Endodermal cell (in vitro differentiated cells): ENCODE results near the gene SPATA2L. TPM values are rescaled to one million over a fixed set of nuclear protein-coding genes. Genes with fewer than 3 reads are reported as not detected.

ENCODE experiments used
- DNase-seq: peaks from one replicate; pipeline ENCODE4 v3.0.0-alpha.2; 2017
- H3K27ac ChIP-seq: 2 replicates; pipeline ENCODE4 v1.5.1; 2013; ENCODE audit warnings: mild to moderate bottlenecking, low read depth, low read length, moderate library complexity
- H3K27me3 ChIP-seq: 2 replicates; pipeline ENCODE4 v1.6.1; 2013; ENCODE audit warnings: mild to moderate bottlenecking, low read length, moderate library complexity; ENCODE audit not compliant: insufficient read depth, control insufficient read depth, poor library complexity, severe bottlenecking
- H3K36me3 ChIP-seq: 2 replicates; pipeline ENCODE4 v1.7.0; 2013; ENCODE audit warnings: mild to moderate bottlenecking, low read length, moderate library complexity; ENCODE audit not compliant: control insufficient read depth, insufficient read depth
- H3K4me1 ChIP-seq: one replicate; pipeline ENCODE4 v1.7.0; 2013; ENCODE audit warnings: low read length; ENCODE audit not compliant: control insufficient read depth, insufficient read depth
- H3K4me3 ChIP-seq: 2 replicates; pipeline ENCODE4 v1.5.1; 2013; ENCODE audit warnings: mild to moderate bottlenecking, low read length, moderate library complexity
- H3K9ac ChIP-seq: 2 replicates; pipeline ENCODE4 v1.6.1; 2013; ENCODE audit warnings: mild to moderate bottlenecking, low read length, moderate library complexity; ENCODE audit not compliant: poor library complexity, severe bottlenecking; ENCODE audit errors: extremely low read depth
- H3K9me3 ChIP-seq: 2 replicates; pipeline ENCODE4 v1.6.1; 2013; ENCODE audit warnings: mild to moderate bottlenecking, low read length, moderate library complexity; ENCODE audit not compliant: control insufficient read depth
- H3K27ac Mint-ChIP-seq: 2 replicates; pipeline ENCODE4 v1.8.0; 2020; ENCODE audit warnings: mixed read lengths
- H3K27me3 Mint-ChIP-seq: 2 replicates; pipeline ENCODE4 v1.8.0; 2021; ENCODE audit warnings: mild to moderate bottlenecking, mixed read lengths; ENCODE audit not compliant: insufficient read depth
- H3K36me3 Mint-ChIP-seq: 2 replicates; pipeline ENCODE4 v1.8.0; 2020; ENCODE audit warnings: low read depth, mixed read lengths
- H3K4me1 Mint-ChIP-seq: 2 replicates; pipeline ENCODE4 v1.8.0; 2020; ENCODE audit warnings: mixed read lengths
- H3K4me3 Mint-ChIP-seq: 2 replicates; pipeline ENCODE4 v1.8.0; 2020; ENCODE audit warnings: mild to moderate bottlenecking, moderate library complexity, mixed read lengths
- H3K9me3 Mint-ChIP-seq: 2 replicates; pipeline ENCODE4 v1.8.0; 2020; ENCODE audit warnings: mild to moderate bottlenecking, mixed read lengths
- WGBS, 2 experiments: methylation state at CpG; one replicate each; pipeline versions ENCODE4 v1.1.5 to v1.1.7; 2013; ENCODE audit warnings: missing lambda C conversion rate in 2 of 2, mixed read lengths in 1 of 2; ENCODE audit not compliant: insufficient coverage in 1 of 2, insufficient read length in 1 of 2; 5-methylcytosine and 5-hydroxymethylcytosine counted together
- total RNA-seq, 2 donors: library from RNA; stranded (reverse); fragmentation: NEBNext Ultra II Directional in 1 of 2; extraction: Animal tissue kit (Norgen Biotek cat#: 25700) in 1 of 2; gene quantifications; 2 replicates in 1 of 2; 3 replicates in 1 of 2; pipeline ENCODE4 v1.2.1, GENCODE V29; 2021
- TF ChIP-seq, protein P1 (sequence below): fragments of 200-600 bp; sonication (generic); conservative IDR thresholded peaks from 2 replicates; pipeline ENCODE4 v1.5.0; 2021; ENCODE audit warnings: antibody characterized with exemption, mild to moderate bottlenecking

SPATA2L gene
- total RNA-seq, 2 donors from 2014 or later = 22.9 to 28.8 TPM

GRCh38 chr16:89646906-89647305 lies 54.6 kb downstream of the SPATA2L start:
- DNase-seq = no peak
- Mint-ChIP-seq H3K36me3 (peaks cover 42% of the 10 kb centered on the region), H3K4me3 (no peak overlapping the region), H3K4me1 (peaks cover 8% of the 10 kb centered on the region), H3K27me3 (no peaks in the 10 kb centered on the region), H3K27ac (no peak overlapping the region), H3K9me3 (no peaks in the 10 kb centered on the region)
- H3K27me3 ChIP-seq = no peaks in the 10 kb centered on the region
- H3K4me3 ChIP-seq = no peak overlapping the region
- H3K4me1 ChIP-seq = peaks cover 5% of the 10 kb centered on the region
- no peaks in the 10 kb centered on the region for H3K9me3 ChIP-seq
- 89 to 95% methylated on average over 8 to 12 of the region's 12 CpGs for WGBS, 2 experiments
- no peak overlapping the region for H3K27ac ChIP-seq
- H3K9ac ChIP-seq = no peak overlapping the region
- peaks cover 42% of the 10 kb centered on the region for H3K36me3 ChIP-seq
- TF ChIP-seq, protein P1, sequence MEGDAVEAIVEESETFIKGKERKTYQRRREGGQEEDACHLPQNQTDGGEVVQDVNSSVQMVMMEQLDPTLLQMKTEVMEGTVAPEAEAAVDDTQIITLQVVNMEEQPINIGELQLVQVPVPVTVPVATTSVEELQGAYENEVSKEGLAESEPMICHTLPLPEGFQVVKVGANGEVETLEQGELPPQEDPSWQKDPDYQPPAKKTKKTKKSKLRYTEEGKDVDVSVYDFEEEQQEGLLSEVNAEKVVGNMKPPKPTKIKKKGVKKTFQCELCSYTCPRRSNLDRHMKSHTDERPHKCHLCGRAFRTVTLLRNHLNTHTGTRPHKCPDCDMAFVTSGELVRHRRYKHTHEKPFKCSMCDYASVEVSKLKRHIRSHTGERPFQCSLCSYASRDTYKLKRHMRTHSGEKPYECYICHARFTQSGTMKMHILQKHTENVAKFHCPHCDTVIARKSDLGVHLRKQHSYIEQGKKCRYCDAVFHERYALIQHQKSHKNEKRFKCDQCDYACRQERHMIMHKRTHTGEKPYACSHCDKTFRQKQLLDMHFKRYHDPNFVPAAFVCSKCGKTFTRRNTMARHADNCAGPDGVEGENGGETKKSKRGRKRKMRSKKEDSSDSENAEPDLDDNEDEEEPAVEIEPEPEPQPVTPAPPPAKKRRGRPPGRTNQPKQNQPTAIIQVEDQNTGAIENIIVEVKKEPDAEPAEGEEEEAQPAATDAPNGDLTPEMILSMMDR = no peak

Other genes with a start within 250 kb of the SPATA2L start
- 100 to 1,000 TPM; 118 to 159 TPM for gene ANKRD11, start 211.1 kb downstream of the SPATA2L start, total RNA-seq
- 100 to 1,000 TPM; 153 to 156 TPM for gene SPG7, start 193.3 kb downstream of the SPATA2L start, total RNA-seq
- 1,000 to 10,000 TPM; 1,911 to 2,019 TPM for gene RPL13, start 141.0 kb downstream of the SPATA2L start, total RNA-seq
- gene CPNE7, start 125.9 kb downstream of the SPATA2L start, total RNA-seq = 1 to 10 TPM; 1.5 to 2.1 TPM
- gene DPEP1, start 88.1 kb downstream of the SPATA2L start, total RNA-seq = 1 to 10 TPM in 1 of 2 donors, under 1 TPM in 1; 0.88 to 3.2 TPM
- gene CHMP1A, start 44.0 kb downstream of the SPATA2L start, total RNA-seq = 100 to 1,000 TPM; 104 to 106 TPM
- 10 to 100 TPM; 21.8 to 28.7 TPM for gene SPATA33, start 43.9 kb downstream of the SPATA2L start, total RNA-seq
- gene CDK10, start 15.0 kb downstream of the SPATA2L start, total RNA-seq = 100 to 1,000 TPM; 108 to 123 TPM
- 10 to 100 TPM in 1 of 2 donors, 1 to 10 TPM in 1; 7.4 to 10.0 TPM for gene VPS9D1, start 19.2 kb upstream of the SPATA2L start, total RNA-seq
- 10 to 100 TPM; 28.2 to 32.6 TPM for gene ZNF276, start 19.8 kb upstream of the SPATA2L start, total RNA-seq
- gene FANCA, start 114.9 kb upstream of the SPATA2L start, total RNA-seq = 100 to 1,000 TPM; 131 to 165 TPM
- gene SPIRE2, start 126.8 kb upstream of the SPATA2L start, total RNA-seq = 10 to 100 TPM; 12.8 to 12.9 TPM
- gene TCF25, start 171.9 kb upstream of the SPATA2L start, total RNA-seq = 100 to 1,000 TPM; 172 to 176 TPM
- gene MC1R, start 217.2 kb upstream of the SPATA2L start, total RNA-seq = 1 to 10 TPM; 3.4 to 4.8 TPM
- 100 to 1,000 TPM; 109 to 140 TPM for gene TUBB3, start 221.6 kb upstream of the SPATA2L start, total RNA-seq
- 10 to 100 TPM; 74.9 to 81.2 TPM for gene DEF8, start 247.1 kb upstream of the SPATA2L start, total RNA-seq